Measurements from ENCODE around the gene FUBP3. TPM values are rescaled to one million over a fixed set of nuclear protein-coding genes. Genes with fewer than 3 reads are reported as not detected.
A peak's percentile ranks its signal among the peaks of the same experiment; 100 is the strongest.
"Not testable (repeated sequence)": the region's sequence is repeated elsewhere in the genome, so short reads cannot be mapped to it uniquely, and the experiment has no call there.

FUBP3 gene
- total and polyA plus RNA-seq, 12 donors: 18.3 to 52.3 (median 39.3) TPM

GRCh38 chr9:130561056-130561455 is 18.3 kb upstream of the FUBP3 start:
- Histone ChIP-seq H3K4me3 (no peak overlapping the region), H3K27ac (no peak overlapping the region), H3K4me1 (replicated peaks in 1 of 2) (no peaks in the 10 kb centered on the region), H3K27me3 (no peaks in the 10 kb centered on the region), H3K36me3 (replicated peaks in 1 of 2) (no peaks in the 10 kb centered on the region), H3K9me3 (replicated peaks in 1 of 3) (no peaks in the 10 kb centered on the region)
- WGBS, 4 donors: 76 to 86% (median 84%) methylated on average over 2 of the region's 2 CpGs
- TF ChIP-seq POLR2A (IDR thresholded peaks at IDR 0.05): no peak
- no peak for TF ChIP-seq CTCF (IDR thresholded peaks at IDR 0.05)
- intact Hi-C loops (cut with DNase I): no loop called here
- no peak for DNase-seq

- H3K36me3 ChIP-seq (replicated peaks in 1 of 2): not testable (repeated sequence)
- 74 to 85% (median 84%) methylated on average over 4 of the region's 4 CpGs for WGBS, 4 donors
Measured at GRCh38 chr9:130562525-130562924, 16.9 kb upstream of the FUBP3 start.

GRCh38 chr9:130563797-130564196 is 15.6 kb upstream of the FUBP3 start:
- H3K27ac ChIP-seq: no peak overlapping the region
- WGBS, 4 donors: 82 to 90% (median 85%) methylated on average over 7 of the region's 7 CpGs
- H3K4me1 ChIP-seq (replicated peaks in 1 of 2): no peaks in the 10 kb centered on the region
- intact Hi-C loops (cut with DNase I): no loop called here
- H3K36me3 ChIP-seq (replicated peaks in 1 of 2): no peaks in the 10 kb centered on the region
- TF ChIP-seq CTCF (IDR thresholded peaks at IDR 0.05) (no peak), POLR2A (IDR thresholded peaks at IDR 0.05) (no peak)
- H3K9me3 ChIP-seq (replicated peaks in 1 of 3): no peaks in the 10 kb centered on the region
- H3K4me3 ChIP-seq: no peak overlapping the region
- DNase-seq: no peak
- H3K27me3 ChIP-seq: no peaks in the 10 kb centered on the region

More at GRCh38 chr9:130562525-130562924, 16.9 kb upstream of the FUBP3 start:
- H3K27ac ChIP-seq; DNase-seq; H3K4me1 ChIP-seq (replicated peaks in 1 of 2); intact Hi-C loops (cut with DNase I); H3K9me3 ChIP-seq (replicated peaks in 1 of 3); H3K4me3 ChIP-seq; H3K27me3 ChIP-seq: not testable (repeated sequence)

GRCh38 chr9:130565792-130566191 is 13.6 kb upstream of the FUBP3 start:
- intact Hi-C loops (cut with DNase I): no loop called here
- WGBS, 4 donors: 70 to 88% (median 79%) methylated on average over 3 of the region's 3 CpGs
- Histone ChIP-seq H3K27ac (no peak overlapping the region), H3K9me3 (replicated peaks in 1 of 3) (no peaks in the 10 kb centered on the region), H3K27me3 (no peaks in the 10 kb centered on the region), H3K4me3 (no peak overlapping the region), H3K4me1 (replicated peaks in 1 of 2) (no peaks in the 10 kb centered on the region), H3K36me3 (replicated peaks in 1 of 2) (no peaks in the 10 kb centered on the region)
- no peak for DNase-seq
- TF ChIP-seq CTCF (IDR thresholded peaks at IDR 0.05): no peak
- no peak for TF ChIP-seq POLR2A (IDR thresholded peaks at IDR 0.05)

GRCh38 chr9:130570208-130570607 is 9.2 kb upstream of the FUBP3 start:
- TF ChIP-seq CTCF (IDR thresholded peaks at IDR 0.05) (no peak), POLR2A (IDR thresholded peaks at IDR 0.05) (no peak)
- Histone ChIP-seq H3K36me3 (replicated peaks in 1 of 2) (no peaks in the 10 kb centered on the region), H3K27me3 (no peaks in the 10 kb centered on the region), H3K4me1 (replicated peaks in 1 of 2) (no peaks in the 10 kb centered on the region), H3K4me3 (no peak overlapping the region), H3K27ac (no peak overlapping the region), H3K9me3 (replicated peaks in 1 of 3) (no peaks in the 10 kb centered on the region)
- 61 to 68% (median 65%) methylated on average over 10 of the region's 10 CpGs for WGBS, 4 donors
- intact Hi-C loops (cut with DNase I): no loop called here
- peak in 4 of 7 donors; percentile 4 to 22 (median 16) for DNase-seq

All from adrenal gland (tissue), 12 donors.